Astrocyte of the spinal cord (primary cell): ENCODE measurements around the gene MRPS7.

Experiments used
- DNase-seq: peaks from one replicate; pipeline ENCODE4 v3.0.0; 2011; ENCODE audit warnings: low read depth, low spot score
- H3K4me3 ChIP-seq: 2 replicates; pipeline ENCODE4 v1.5.1; 2011; ENCODE audit warnings: low read depth, mild to moderate bottlenecking, low read length, moderate library complexity
- in situ Hi-C: cut with HindIII; loops from 2 replicates; pipeline ENCODE4 v1.10.0; 2017; ENCODE audit warnings: low sequenced_read_pairs
- TF ChIP-seq, protein P1 (sequence below): IDR thresholded peaks from 2 replicates; pipeline ENCODE4 v1.5.1; 2012; ENCODE audit warnings: low read depth, mild to moderate bottlenecking, low read length, inconsistent platforms

MRPS7 gene

DNA sequence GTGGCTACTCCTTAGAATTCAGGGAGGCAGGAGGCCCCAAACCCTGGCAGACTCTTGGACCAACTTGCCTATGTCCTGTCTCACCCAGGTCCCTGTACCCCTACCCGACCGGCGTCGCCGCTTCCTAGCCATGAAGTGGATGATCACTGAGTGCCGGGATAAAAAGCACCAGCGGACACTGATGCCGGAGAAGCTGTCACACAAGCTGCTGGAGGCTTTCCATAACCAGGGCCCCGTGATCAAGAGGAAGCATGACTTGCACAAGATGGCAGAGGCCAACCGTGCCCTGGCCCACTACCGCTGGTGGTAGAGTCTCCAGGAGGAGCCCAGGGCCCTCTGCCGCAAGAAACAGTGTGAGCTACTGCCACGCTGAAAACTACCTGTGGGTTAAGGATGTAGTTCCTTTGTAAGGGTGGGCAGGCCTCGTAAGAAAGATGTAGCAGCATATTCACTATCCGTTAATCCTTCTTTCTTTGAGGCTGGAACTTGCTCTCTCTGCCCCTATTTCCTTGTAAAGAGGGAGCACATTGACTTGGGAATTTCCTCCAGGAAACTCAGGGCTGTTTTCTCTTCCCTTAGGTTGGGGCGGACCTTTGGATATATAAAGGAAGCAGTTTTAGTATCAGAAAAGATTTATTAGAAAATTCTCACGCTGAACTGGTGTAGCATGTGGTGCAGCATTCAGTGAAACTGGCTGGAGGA, 4.1 kb downstream of the MRPS7 start:
- TF ChIP-seq, protein P1, sequence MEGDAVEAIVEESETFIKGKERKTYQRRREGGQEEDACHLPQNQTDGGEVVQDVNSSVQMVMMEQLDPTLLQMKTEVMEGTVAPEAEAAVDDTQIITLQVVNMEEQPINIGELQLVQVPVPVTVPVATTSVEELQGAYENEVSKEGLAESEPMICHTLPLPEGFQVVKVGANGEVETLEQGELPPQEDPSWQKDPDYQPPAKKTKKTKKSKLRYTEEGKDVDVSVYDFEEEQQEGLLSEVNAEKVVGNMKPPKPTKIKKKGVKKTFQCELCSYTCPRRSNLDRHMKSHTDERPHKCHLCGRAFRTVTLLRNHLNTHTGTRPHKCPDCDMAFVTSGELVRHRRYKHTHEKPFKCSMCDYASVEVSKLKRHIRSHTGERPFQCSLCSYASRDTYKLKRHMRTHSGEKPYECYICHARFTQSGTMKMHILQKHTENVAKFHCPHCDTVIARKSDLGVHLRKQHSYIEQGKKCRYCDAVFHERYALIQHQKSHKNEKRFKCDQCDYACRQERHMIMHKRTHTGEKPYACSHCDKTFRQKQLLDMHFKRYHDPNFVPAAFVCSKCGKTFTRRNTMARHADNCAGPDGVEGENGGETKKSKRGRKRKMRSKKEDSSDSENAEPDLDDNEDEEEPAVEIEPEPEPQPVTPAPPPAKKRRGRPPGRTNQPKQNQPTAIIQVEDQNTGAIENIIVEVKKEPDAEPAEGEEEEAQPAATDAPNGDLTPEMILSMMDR: no peak
- in situ Hi-C loops: no loop called here
- DNase-seq: no peak
- no peak overlapping the region for H3K4me3 ChIP-seq

GRCh38 chr17:75266316-75267152, 4.9 kb downstream of the MRPS7 start:
- TF ChIP-seq, protein P1: no peak
- no peak for DNase-seq

GRCh38 chr17:75267153-75267410, 5.4 kb downstream of the MRPS7 start:
- TF ChIP-seq, protein P1: no peak
- no peak for DNase-seq
- no peak overlapping the region for H3K4me3 ChIP-seq
- in situ Hi-C loops: no loop called here

More at GRCh38 chr17:75266316-75267152, 4.9 kb downstream of the MRPS7 start:
- no peak overlapping the region for H3K4me3 ChIP-seq
- in situ Hi-C loops: no loop called here

- TF ChIP-seq, protein P1: no peak
- in situ Hi-C loops: no loop called here
- H3K4me3 ChIP-seq: no peak overlapping the region
- no peak for DNase-seq
Measured at GRCh38 chr17:75267411-75268232, 5.9 kb downstream of the MRPS7 start.

- TF ChIP-seq, protein P1: no peak
- in situ Hi-C loops: no loop called here
- DNase-seq: no peak
Measured at GRCh38 chr17:75269844-75270217, 8.2 kb downstream of the MRPS7 start.

GRCh38 chr17:75270218-75270965, 8.7 kb downstream of the MRPS7 start:
- TF ChIP-seq, protein P1: peak; percentile 39
- in situ Hi-C loops: no loop called here
- DNase-seq: peak; percentile 65
- peak overlapping the region; percentile 72 for H3K4me3 ChIP-seq

More at GRCh38 chr17:75269844-75270217, 8.2 kb downstream of the MRPS7 start:
- H3K4me3 ChIP-seq: peak overlapping the region; percentile 72
